HG02973 (cell line): ENCODE data around the gene PAPPA.

ENCODE experiments used
- ATAC-seq: cut with Tn5 transposase; IDR thresholded peaks from one replicate; pipeline ENCODE4 v1.9.1; 2021; ENCODE audit warnings: moderate library complexity; ENCODE audit not compliant: unreplicated experiment

Gene PAPPA

DNA sequence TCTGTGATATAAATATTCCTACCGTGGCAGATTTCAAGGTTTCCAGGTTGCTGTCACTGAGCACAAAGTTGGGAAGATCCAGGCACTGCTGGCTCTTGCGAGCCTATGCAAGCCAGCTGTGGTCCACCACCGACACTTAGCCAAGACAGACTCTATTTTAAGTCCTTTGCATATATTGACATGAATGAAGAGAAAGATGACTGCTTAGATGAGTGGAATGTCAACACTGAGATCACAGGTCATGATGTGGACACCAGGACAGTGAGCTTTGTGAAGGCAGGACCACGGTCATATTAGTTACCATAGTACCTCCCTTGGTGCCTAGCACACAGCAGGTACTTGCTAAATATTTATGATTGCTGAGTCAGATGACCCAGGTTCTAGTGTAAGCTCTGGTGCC, 217.0 kb downstream of the PAPPA start:
- no peak for ATAC-seq

DNA sequence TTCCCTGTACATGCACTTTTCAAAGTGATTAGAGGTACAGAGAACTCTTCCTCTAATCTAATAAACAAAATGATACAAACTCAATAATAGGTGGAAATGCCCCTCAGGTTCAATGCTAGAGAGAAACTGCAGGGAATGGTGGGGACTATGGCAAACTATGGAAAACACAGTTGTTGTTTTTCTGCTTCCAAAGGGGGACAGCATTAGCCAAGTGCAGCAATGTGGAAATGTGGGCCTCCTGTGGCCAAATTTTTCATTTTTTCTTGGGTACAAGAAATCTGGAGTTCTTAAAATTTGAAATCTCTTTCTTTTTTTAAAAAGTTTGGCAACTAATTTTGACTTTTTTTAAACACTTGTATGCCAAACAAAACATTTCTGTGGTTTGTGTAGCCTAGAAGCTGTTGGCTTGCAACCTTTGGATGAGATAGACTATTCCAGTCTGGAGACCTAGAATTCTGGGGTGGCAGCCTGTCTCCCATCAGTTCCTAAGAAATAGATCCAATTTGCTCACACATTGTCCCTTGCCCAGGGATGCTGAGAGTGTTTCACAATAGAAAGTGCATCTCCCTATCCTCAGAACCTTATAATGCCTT, 218.6 kb downstream of the PAPPA start:
- ATAC-seq, result no peak

DNA sequence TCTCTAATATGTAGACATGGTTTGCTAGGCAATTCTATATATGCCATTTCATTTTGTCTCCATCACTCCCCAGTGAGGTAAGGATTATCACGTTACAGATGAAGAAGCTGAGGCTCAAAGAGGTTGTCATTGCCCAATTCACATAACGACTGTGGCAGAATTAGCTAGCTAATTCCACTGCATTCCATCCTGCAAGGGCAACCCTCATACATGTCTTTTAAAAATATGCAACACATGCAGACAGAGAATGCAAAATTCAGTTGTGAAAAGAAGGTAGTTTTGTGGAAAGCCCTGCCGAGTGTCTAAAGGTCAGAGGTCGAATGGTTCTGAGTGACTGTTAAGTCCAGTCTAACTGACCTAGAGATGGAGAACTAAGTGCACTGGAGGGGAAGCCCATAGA, 219.2 kb downstream of the PAPPA start:
- no peak for ATAC-seq

DNA sequence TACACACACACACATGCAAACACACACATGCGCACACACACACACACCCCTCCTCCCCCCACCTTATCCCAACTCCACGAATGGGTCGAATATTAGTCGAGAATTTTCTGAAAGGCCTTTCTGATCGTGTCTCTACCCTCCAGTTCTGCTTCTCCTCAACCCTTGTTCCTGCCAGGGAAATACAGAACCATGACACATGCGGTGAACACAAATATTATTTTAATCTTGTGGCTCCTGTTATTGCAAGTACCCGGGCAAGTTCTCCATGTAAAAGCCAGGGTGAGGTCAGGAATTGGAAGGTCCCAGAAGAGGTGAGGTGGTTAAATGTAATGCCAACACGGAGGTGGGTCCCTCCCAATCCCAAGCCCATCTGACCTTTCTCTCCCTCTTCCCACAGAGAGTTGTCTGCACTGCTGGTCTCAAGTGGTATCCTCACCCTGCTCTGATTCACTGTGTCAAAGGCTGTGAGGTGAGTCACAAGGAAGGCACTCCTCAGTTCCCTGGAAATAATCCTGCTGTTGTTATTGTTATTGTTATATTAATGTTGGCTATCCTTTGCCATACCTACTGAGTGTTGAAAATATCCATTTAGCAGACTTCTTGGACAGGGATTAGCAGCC, 223.7 kb downstream of the PAPPA start:
- no peak for ATAC-seq

DNA sequence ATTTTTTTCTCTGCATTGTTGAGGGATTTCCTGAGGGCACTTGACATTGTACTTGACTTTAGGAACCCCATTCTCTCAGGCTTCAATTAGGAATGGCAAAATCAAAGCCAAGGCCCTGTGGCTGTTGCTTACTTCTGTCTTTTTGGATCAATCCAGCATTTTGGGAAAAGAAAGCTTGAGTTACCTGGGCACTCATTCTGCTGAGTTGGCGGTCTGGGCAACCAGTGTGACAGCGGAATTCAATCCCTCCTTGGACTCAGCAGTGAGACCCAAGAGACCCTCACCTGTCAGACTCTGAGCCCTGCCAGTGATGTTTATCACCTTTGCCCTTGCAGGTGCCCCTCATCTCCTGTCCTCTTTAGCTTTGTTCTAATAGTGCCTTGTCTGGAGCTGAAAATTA, 225.3 kb downstream of the PAPPA start:
- no peak for ATAC-seq

DNA sequence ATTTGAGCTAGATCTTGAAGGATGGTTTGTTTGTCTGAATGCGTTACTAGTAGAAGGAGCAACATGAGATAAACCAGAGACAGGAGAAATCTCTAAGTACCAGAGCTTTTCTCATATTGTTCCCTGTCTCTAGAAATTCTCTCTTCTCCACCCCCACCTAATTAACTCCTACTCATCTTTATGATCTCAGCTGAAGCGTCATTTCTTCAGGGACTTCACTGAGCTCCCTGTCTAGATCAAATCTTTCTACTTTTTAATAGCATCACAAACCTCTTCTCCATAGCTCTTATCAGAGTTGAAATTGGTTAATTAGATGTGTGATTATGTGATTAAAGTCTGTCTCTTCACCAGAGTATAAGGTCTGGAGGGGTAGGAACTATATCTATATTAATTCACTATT, 226.2 kb downstream of the PAPPA start:
- no peak for ATAC-seq

DNA sequence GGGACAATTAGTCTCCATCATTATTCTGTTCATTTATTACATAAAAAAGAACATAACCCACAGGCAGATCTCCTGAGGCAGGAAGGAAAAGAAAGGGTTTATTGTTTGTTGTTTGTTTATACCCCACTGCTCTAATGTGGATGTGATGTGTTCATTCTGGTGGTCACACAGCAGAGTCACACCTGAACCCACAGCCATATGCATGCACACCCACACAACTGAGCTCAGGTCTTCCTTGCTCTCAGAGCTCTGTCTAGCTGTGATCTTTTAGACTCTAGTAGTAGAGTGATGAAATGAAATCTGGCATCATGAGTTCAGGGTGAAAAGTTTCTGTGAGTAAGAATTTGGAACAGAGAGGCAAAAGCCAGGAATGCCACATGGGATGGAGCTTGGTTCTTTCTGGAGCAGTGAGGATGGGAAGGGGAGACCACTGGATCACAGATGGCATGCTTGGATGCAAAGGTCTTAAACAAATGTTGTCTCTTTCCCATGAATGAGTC, 227.0 kb downstream of the PAPPA start:
- no peak for ATAC-seq

DNA sequence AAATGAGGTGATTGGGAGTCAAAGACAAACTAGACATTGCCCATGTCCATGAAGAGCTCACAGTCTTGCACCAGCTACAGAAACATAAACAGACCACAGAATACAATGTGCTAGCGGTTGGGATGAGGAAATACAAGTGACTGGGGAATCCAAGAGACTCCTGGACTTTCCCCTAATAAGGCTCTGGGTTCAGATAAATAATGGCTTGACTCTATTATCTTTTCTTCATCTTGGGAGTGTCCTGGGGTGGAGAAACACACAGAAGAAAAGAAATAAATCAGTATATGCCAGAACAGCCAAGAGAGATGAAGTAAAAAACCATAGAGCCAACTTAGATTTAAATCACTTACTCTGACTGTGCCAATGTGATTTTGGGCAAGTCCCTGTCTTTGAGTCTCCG, 227.8 kb downstream of the PAPPA start:
- no peak for ATAC-seq

DNA sequence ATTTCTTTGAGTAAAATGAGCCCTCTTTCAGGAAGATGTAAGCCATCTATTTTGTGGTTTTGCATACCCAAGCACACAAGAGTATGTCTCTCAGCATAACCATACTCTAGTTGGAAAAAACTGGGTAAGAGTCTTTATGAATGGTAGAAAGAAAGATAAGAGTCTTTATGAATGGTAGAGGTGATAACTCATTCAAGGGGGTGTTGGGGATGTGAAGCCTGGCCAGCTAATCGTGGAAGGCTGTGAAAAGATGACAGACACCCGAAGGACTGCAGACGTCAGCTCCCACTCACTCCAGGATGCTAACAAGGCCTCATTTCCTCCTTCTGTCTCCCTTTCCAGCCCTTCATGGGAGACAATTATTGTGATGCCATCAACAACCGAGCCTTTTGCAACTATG, 228.5 kb downstream of the PAPPA start:
- ATAC-seq, result no peak

DNA sequence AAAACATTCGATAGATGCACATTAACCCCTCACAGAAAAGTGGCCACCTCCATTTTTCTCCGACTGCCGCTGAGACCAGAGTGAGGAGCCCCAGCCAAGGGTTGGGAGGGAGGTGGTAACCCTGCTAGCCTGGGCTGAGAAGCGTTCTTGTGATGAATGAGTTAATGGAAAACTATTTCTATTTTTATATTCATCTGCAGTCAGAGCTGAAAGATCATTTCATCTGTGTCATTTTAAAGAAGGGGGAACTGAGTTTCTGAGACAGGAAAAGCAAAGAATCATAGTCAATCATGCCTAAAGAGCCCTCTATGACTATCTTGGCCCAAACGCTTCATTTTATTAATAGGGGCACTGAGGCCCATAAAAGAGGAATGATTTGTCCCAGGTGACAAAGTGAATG, 229.5 kb downstream of the PAPPA start:
- ATAC-seq, result no peak

DNA sequence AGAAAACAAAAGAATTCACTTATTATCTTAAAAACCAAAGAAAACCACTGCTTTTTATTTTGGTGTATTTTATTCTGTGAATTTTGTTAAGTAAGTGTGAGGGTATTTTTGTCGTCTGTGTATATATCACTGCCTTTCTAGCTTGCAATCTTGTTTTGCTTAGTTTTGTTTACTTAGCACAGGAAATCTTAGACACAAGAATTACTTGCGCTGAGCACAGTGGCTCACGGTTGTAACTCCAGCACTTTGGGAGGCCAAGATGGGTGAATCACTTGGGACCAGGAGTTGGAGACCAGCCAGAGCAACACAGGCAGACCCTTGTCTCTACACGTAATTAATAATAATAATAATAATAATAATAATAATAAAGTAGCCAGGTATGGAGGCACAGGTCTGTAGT, 230.3 kb downstream of the PAPPA start:
- no peak for ATAC-seq

DNA sequence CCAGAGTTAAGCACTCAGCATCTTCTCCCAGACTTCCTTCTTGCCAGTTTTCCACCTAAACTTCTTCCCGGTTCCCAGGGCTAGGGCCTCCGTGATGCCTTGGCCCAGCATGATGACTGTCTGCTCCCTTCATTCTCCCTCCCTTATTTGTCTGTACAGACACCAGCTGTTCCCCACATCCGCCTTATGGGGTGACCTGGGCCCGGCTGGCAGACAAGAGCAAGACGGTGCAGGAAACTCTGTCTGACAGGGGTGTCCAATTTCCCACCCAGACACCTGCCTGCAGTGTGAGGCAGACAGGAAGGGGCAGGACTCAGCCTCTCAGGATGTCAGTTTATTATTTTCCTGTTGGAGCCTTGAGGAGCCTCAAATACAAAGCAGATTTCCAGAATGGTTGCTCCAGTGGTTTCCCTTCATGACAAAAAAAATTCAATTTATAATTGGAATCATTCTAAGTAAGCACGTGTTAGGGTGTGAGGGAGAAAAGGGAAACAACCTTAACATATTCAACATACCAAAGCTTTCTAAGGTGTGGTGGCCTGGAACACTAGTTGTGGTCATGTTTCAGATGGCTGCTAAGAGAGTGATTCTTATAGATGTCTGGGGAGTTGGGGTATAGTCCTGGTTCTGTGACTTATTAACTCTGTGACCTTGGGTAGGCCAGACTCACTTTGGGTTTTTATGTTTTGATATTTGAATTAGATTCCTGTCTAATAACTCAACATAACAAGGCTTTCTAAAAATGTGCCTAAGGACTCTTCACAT, 234.5 kb downstream of the PAPPA start:
- ATAC-seq, result peak; percentile 59

DNA sequence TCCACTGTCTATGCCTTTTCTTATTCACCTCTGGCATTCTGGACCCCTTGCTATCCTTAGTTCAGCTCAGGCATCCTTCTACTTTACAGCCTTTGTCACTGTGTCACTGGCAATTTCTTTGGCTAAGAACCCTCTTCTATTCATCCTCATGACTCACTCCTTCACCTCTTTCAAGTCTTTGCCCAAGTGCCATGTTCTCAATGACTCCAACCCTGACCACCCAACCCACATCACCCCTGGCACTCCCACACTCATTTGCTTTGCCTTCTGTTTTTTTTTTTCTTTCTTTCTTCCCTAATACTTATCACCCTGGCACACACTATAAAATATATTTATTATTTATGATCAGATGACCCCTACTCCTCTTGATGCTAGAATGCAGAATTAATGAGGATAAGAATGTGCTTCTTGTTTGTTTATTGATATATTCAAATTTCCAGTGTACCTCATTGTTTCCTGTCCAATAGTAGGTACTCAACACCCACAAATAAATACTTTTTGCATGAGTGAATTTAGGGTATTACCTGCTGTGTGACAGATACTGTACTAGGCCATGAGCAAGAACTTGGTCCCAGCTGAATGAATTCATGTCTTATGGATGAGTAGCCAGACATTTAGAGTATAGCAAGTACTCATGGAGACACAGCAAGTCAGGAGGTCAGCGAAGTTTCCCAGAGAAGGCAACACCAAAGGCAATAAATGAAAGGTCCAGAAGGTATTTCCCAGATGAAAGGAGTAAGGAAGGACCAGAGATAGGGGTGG, 236.1 kb downstream of the PAPPA start:
- ATAC-seq, result no peak

DNA sequence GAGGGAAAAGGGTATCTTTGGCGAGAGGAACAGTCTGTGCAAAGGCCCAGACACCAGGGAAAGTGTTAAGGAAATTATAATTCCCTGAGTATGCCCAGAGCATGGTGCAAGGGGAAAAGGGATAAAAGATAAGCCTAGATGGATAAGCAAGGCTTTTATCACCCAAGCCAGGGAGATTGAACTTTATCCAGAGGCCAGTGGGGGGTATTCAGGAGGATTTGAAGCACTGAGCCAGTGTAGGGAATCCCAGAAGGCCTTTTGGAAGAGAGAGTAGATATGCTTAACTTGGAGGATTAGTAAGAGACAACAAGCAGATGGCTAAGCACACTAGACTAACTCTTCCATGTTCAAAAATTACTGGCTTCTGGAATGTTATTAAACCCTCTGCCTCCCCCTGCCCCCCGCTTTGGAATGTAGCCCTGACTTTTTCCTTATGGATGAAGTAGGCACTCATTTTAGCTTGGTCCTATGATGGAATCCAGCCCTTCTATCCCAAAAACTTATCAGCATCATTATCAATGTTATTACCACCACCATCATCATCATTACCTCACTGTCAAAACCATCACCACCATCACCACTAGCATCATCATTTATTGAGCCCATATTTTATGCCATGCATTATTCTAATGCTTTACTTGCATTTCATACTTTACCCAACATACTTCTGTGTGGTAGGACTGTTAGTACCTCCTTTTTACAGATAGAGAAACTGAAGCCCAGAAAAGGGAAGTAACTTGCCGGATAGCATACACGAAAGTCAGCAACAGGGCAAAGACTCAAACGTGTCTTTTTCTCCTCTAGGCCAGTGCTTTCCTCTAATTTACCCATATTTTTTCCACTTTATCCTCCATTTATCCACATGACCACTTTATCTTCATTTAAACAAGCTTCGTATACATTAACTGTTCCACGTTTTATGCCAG, 237.0 kb downstream of the PAPPA start:
- ATAC-seq, result peak; percentile 61

DNA sequence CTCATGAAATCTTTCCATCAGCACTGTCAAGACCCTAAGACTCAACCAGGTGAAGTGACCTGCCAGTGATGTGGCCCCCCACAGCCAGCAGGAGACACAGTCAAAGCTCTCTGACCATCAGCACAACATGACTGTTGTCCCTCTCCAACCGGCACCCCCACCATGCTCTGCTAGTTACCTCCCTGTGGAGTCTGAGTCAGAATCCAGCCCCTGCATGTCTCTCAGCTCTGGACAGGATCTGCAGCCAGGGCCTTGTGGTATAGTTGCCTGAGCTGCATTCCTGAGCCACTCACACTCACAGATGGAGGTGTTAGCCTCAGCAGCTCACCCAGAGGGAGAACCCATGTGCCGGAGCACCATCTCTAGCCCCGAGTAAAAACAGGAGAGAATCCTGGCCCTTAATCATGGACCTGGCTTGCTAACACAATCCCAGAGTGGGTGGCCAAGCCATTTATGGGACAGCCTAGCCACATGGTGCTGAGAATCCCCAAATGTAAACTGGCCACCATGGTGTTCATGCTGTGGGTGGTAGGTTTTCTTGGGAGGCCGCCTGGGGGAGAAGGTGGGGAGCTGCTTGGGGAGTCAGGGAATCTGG, 237.8 kb downstream of the PAPPA start:
- no peak for ATAC-seq

DNA sequence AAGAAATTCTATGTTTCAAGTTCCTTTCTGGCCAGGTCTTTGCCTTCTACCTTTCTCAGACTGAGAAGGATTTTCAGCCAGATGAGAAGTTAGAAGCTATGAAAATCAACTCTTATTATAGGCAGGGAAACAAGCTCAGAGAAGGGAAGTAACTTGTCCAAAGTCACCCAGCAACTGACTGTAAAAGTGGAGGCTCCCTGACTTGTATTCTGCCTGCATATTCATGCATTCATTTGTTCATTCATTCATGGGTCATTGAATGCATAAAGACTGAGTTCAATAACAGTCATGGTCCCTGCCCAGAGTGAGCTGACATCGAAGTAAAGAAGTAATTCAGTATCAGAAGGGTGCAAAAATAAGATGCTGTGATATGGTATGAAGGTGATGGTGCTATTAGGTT, 239.6 kb downstream of the PAPPA start:
- ATAC-seq, result no peak

DNA sequence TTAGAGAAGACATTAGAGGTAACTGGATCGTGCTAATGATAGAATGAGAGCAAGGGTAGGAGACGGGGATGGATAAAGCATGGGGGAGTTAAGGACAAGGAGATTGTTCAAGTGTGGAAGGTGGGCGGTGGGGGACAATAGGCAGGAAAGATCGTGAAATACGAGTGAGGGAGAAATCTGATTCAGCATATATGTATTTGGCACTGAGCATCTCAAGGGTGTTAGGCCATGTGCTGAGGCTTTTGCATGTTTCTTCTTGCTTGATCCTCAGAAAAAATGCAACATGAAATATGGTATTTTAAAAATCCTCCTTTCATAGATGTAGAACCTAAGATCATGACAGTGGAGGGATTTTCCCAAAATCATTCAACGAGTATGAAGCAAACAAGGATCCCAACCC, 240.5 kb downstream of the PAPPA start:
- no peak for ATAC-seq

DNA sequence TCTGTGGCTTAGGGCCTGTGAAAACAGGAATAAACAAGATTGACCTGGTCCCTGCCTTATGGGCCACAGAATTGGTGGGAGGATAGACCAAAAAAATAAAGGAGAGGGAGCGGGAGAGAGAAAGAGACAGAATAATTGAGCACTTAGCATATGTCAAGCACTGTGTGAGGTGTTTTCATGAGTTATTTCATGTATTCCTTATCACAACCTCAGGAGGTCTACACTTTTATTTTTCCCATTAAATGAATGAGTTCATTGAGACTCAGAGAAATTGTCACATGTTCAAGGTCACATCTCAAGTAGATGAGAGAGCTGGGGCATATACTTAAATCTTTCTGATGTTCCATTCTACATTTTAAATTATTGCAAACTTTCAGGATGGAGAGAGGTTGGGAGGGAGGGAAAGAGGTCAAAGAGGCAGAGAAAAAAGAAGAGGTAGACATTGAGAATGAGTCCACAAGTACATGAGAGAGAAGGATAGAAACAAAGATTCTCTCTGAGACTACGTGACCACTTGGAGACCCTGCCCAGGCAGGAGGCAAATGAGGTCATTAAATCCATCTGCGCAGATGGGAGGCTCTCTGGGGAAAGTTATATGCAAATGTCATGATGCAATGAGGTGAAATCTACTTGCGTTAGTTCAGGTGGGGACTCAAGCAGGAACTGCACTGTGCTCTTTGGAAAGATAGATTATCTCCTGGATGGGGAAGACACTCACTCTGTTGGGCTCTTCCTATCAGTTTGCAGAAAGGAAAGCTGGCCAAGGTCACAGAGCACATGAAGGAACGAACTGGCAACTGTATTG, 241.5 kb downstream of the PAPPA start:
- no peak for ATAC-seq

DNA sequence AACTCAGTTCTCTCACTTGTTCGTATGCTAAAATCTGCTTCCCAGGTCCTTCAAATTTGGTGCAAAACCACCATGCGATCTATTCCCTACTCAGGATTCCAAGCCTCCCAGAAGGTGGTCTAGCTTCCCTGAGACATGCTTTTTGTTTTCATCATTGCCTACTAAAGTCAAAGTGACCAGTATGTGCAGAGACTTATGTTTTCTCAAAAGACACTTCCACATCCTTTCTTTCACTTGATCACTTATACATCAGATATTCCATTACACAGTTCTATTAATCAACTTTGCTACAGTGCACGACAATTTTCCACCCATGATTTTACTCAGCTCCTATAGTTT, 242.1 kb downstream of the PAPPA start:
- ATAC-seq, result no peak
